IMR-90 (cell line): ENCODE results near the gene CASZ1. TPM values are rescaled to one million over a fixed set of nuclear protein-coding genes. Genes with fewer than 3 reads are reported as not detected.

ENCODE experiments used
- ATAC-seq: fragments of 200-7000 bp; cut with Tn5 transposase; 2 replicates; pipeline ENCODE4 v1.9.1; 2020; ENCODE audit warnings: low read depth, mild to moderate bottlenecking, moderate library complexity
- BruUV-seq: library from RNA; stranded (reverse); fragments of 400-500 nt; replicated peaks from 2 replicates; lab custom pipeline; 2021; lab: Mats Ljungman, UMichigan
- CTCF ChIA-PET: fragments of 300-600 bp; formaldehyde crosslinking; extraction: SDS; loops from one replicate; lab custom pipeline; 2021; ENCODE audit warnings: antibody characterized with exemption; lab: Yijun Ruan, JAX
- POLR2A ChIA-PET: fragments of 300-600 bp; sonication (Branson Sonifier 250); formaldehyde crosslinking; loops from one replicate; lab custom pipeline; 2022; ENCODE audit warnings: antibody characterized with exemption; ENCODE audit not compliant: unreplicated experiment; lab: Charles Lee
- DNase-seq: peaks from one replicate; pipeline ENCODE4 v3.0.0; 2013
- H2AFZ ChIP-seq: replicated peaks from 2 replicates; pipeline ENCODE3; 2013; ENCODE audit warnings: low read length, mild to moderate bottlenecking; ENCODE audit not compliant: poor library complexity
- H2AK5ac ChIP-seq: 2 replicates; pipeline ENCODE4 v1.6.1; 2013; ENCODE audit warnings: low read depth, low read length, inconsistent platforms
- H2AK9ac ChIP-seq: replicated peaks from 2 replicates; pipeline ENCODE3; 2013; ENCODE audit warnings: mild to moderate bottlenecking, low read depth, low read length, moderate library complexity; ENCODE audit not compliant: poor library complexity
- H2BK120ac ChIP-seq: 2 replicates; pipeline ENCODE4 v1.6.1; 2013; ENCODE audit warnings: low read depth, low read length, inconsistent platforms
- H2BK15ac ChIP-seq: 3 replicates; pipeline ENCODE4 v1.6.1; 2013; ENCODE audit warnings: low read depth, low read length, inconsistent platforms
- H2BK20ac ChIP-seq: 2 replicates; pipeline ENCODE4 v1.6.1; 2013; ENCODE audit warnings: low read depth, mild to moderate bottlenecking, inconsistent platforms, low read length, moderate library complexity
- H2BK5ac ChIP-seq: 2 replicates; pipeline ENCODE4 v1.6.1; 2013; ENCODE audit warnings: mild to moderate bottlenecking, low read depth, low read length, inconsistent platforms; ENCODE audit not compliant: poor library complexity, severe bottlenecking
- H3K14ac ChIP-seq: replicated peaks from 2 replicates; pipeline ENCODE4 v1.6.1; 2013; ENCODE audit warnings: low read depth, low read length, inconsistent platforms
- H3K18ac ChIP-seq: 2 replicates; pipeline ENCODE4 v1.6.1; 2013; ENCODE audit warnings: low read depth, low read length, control low read depth
- H3K23ac ChIP-seq: 2 replicates; pipeline ENCODE4 v1.6.1; 2013; ENCODE audit warnings: low read depth, low read length, inconsistent platforms
- H3K27ac ChIP-seq: 2 replicates; pipeline ENCODE4 v1.5.1; 2013; ENCODE audit warnings: mild to moderate bottlenecking, control low read depth, low read length; ENCODE audit not compliant: insufficient read depth
- H3K27me3 ChIP-seq: 2 replicates; pipeline ENCODE4 v1.6.1; 2013; ENCODE audit warnings: low read length; ENCODE audit not compliant: control insufficient read depth, insufficient read depth
- H3K36me3 ChIP-seq: 2 replicates; pipeline ENCODE4 v1.6.1; 2013; ENCODE audit warnings: low read length, mixed read lengths; ENCODE audit not compliant: control insufficient read depth, insufficient read depth
- H3K4ac ChIP-seq: 2 replicates; pipeline ENCODE4 v1.6.1; 2013; ENCODE audit warnings: low read depth, low read length, inconsistent platforms
- H3K4me1 ChIP-seq: 2 replicates; pipeline ENCODE4 v1.6.1; 2013; ENCODE audit warnings: low read length, mixed read lengths; ENCODE audit not compliant: control insufficient read depth, insufficient read depth
- H3K4me2 ChIP-seq: 2 replicates; pipeline ENCODE4 v1.6.1; 2013; ENCODE audit warnings: low read depth, mild to moderate bottlenecking, control low read depth, low read length, moderate library complexity
- H3K4me3 ChIP-seq: 2 replicates; pipeline ENCODE4 v1.5.1; 2013; ENCODE audit warnings: low read depth, mild to moderate bottlenecking, control low read depth, low read length, moderate library complexity; ENCODE audit not compliant: insufficient read depth
- H3K56ac ChIP-seq: 2 replicates; pipeline ENCODE4 v1.6.1; 2013; ENCODE audit warnings: low read length, inconsistent platforms; ENCODE audit not compliant: insufficient read depth; ENCODE audit errors: extremely low read depth
- H3K79me1 ChIP-seq, 2 experiments: 2 replicates each; pipeline ENCODE4 v1.6.1; 2013; ENCODE audit warnings: low read length in 2 of 2, inconsistent platforms in 1 of 2, low read depth in 1 of 2
- H3K9ac ChIP-seq: 2 replicates; pipeline ENCODE4 v1.6.1; 2013; ENCODE audit warnings: low read depth, low read length, control low read depth
- H3K9me1 ChIP-seq: 2 replicates; pipeline ENCODE4 v1.6.1; 2013; ENCODE audit warnings: low read length, inconsistent platforms; ENCODE audit not compliant: insufficient read depth
- H3K9me3 ChIP-seq: 2 replicates; pipeline ENCODE4 v1.6.1; 2013; ENCODE audit warnings: low read length; ENCODE audit not compliant: control insufficient read depth, insufficient read depth
- H4K20me1 ChIP-seq: 2 replicates; pipeline ENCODE4 v1.6.1; 2013; ENCODE audit warnings: low read length, inconsistent platforms; ENCODE audit not compliant: insufficient read depth
- H4K5ac ChIP-seq: 2 replicates; pipeline ENCODE4 v1.6.1; 2013; ENCODE audit warnings: mild to moderate bottlenecking, low read depth, low read length, control low read depth
- H4K8ac ChIP-seq, 2 experiments: 2 replicates each; pipeline ENCODE4 v1.6.1; 2013; ENCODE audit warnings: low read depth in 2 of 2, low read length in 2 of 2, control low read depth in 1 of 2, inconsistent platforms in 1 of 2
- H4K91ac ChIP-seq: 2 replicates; pipeline ENCODE4 v1.6.1; 2013; ENCODE audit warnings: low read depth, low read length, inconsistent platforms; ENCODE audit not compliant: insufficient read depth
- BHLHE40 ChIP-seq: fragments of 150-350 bp; IDR thresholded peaks from 2 replicates; pipeline ENCODE4 v1.6.1; 2016; ENCODE audit warnings: mild to moderate bottlenecking, low read depth, low read length
- CEBPB ChIP-seq: IDR thresholded peaks from 2 replicates; pipeline ENCODE4 v1.6.1; 2012; ENCODE audit warnings: low read depth, low read length, improper control_type of control experiment
- CHD1 ChIP-seq: IDR thresholded peaks from 2 replicates; pipeline ENCODE4 v1.6.1; 2012; ENCODE audit warnings: low read depth, low read length, improper control_type of control experiment
- ELK1 ChIP-seq: fragments of 150-350 bp; IDR thresholded peaks from 2 replicates; pipeline ENCODE4 v1.6.1; 2016; ENCODE audit warnings: low read depth, mild to moderate bottlenecking, low read length, moderate library complexity, borderline replicate concordance
- FOS ChIP-seq: fragments of 150-350 bp; IDR thresholded peaks from 2 replicates; pipeline ENCODE4 v1.6.1; 2016; ENCODE audit warnings: low read depth, low read length
- MAFK ChIP-seq: IDR thresholded peaks from 2 replicates; pipeline ENCODE4 v1.6.1; 2012; ENCODE audit warnings: low read depth, low read length, improper control_type of control experiment
- MAZ ChIP-seq: IDR thresholded peaks from 2 replicates; pipeline ENCODE4 v1.6.1; 2012; ENCODE audit warnings: low read depth, mild to moderate bottlenecking, low read length, improper control_type of control experiment, moderate library complexity, borderline replicate concordance
- MXI1 ChIP-seq: IDR thresholded peaks from 2 replicates; pipeline ENCODE4 v1.6.1; 2012; ENCODE audit warnings: low read depth, mild to moderate bottlenecking, low read length, moderate library complexity, borderline replicate concordance
- NFE2L2 ChIP-seq: fragments of 150-350 bp; IDR thresholded peaks from 2 replicates; pipeline ENCODE4 v1.6.1; 2016; ENCODE audit warnings: low read depth, mild to moderate bottlenecking, low read length
- POLR2A ChIP-seq: IDR thresholded peaks from 2 replicates; pipeline ENCODE4 v1.6.1; 2012; ENCODE audit warnings: mild to moderate bottlenecking, low read depth, low read length
- RAD21 ChIP-seq: IDR thresholded peaks from 2 replicates; pipeline ENCODE4 v1.6.1; 2012; ENCODE audit warnings: low read length, improper control_type of control experiment
- RCOR1 ChIP-seq: IDR thresholded peaks from 2 replicates; pipeline ENCODE4 v1.6.1; 2012; ENCODE audit warnings: mild to moderate bottlenecking, low read length, improper control_type of control experiment; ENCODE audit not compliant: insufficient replicate concordance
- RFX5 ChIP-seq: IDR thresholded peaks from 2 replicates; pipeline ENCODE4 v1.8.0; 2012; ENCODE audit warnings: low read depth, mild to moderate bottlenecking, low read length, moderate library complexity
- SMC3 ChIP-seq: fragments of 150-350 bp; IDR thresholded peaks from 2 replicates; pipeline ENCODE4 v1.6.1; 2016; ENCODE audit warnings: low read depth, mild to moderate bottlenecking, antibody characterized with exemption, low read length, moderate library complexity
- WGBS, 2 experiments: methylation state at CpG; one replicate each; pipeline versions ENCODE4 v1.1.5 to v1.1.7; 2013; ENCODE audit warnings: missing lambda C conversion rate in 2 of 2; ENCODE audit not compliant: insufficient read length in 1 of 2; ENCODE audit errors: extremely low coverage in 2 of 2; 5-methylcytosine and 5-hydroxymethylcytosine counted together
- dilution Hi-C: fragments of 300-500 bp; cut with HindIII; formaldehyde crosslinking; loops from one replicate; pipeline ENCODE4 v1.14.3; 2018; ENCODE audit warnings: low sequenced_read_pairs; ENCODE audit not compliant: unreplicated experiment
- in situ Hi-C: fragments of 300-500 bp; cut with MboI; formaldehyde crosslinking; loops from 3 replicates; pipeline ENCODE4 v1.14.3; 2019; ENCODE audit warnings: low sequenced_read_pairs, inconsistent platforms, mixed read lengths
- intact Hi-C: fragments of 100-400 bp; cut with micrococcal nuclease; formaldehyde crosslinking; loops from 2 replicates; pipeline ENCODE4 v1.10.0; 2022
- polyA plus RNA-seq, 3 experiments: library from polyadenylated mRNA; depleted of rRNA; stranded (reverse); fragments of >200 nt; gene quantifications; 2 replicates each; pipeline ENCODE4 v1.2.3, GENCODE V29; 2012; ENCODE audit warnings: low replicate concordance in 1 of 3
- total RNA-seq: library from RNA; depleted of rRNA; stranded (reverse); fragments of >200 nt; gene quantifications from 2 replicates; pipeline ENCODE4 v1.2.3, GENCODE V29; 2012
- TF ChIP-seq, protein P1 (sequence below): fragments of 150-350 bp; IDR thresholded peaks from 2 replicates; pipeline ENCODE4 v1.6.1; 2017; ENCODE audit warnings: mild to moderate bottlenecking, antibody characterized with exemption, low read length, low read depth

CASZ1 gene
- total and polyA plus RNA-seq, 2 of the 4 experiments (the other 2 are of a cell fraction), result 0.18 to 0.24 TPM

DNA sequence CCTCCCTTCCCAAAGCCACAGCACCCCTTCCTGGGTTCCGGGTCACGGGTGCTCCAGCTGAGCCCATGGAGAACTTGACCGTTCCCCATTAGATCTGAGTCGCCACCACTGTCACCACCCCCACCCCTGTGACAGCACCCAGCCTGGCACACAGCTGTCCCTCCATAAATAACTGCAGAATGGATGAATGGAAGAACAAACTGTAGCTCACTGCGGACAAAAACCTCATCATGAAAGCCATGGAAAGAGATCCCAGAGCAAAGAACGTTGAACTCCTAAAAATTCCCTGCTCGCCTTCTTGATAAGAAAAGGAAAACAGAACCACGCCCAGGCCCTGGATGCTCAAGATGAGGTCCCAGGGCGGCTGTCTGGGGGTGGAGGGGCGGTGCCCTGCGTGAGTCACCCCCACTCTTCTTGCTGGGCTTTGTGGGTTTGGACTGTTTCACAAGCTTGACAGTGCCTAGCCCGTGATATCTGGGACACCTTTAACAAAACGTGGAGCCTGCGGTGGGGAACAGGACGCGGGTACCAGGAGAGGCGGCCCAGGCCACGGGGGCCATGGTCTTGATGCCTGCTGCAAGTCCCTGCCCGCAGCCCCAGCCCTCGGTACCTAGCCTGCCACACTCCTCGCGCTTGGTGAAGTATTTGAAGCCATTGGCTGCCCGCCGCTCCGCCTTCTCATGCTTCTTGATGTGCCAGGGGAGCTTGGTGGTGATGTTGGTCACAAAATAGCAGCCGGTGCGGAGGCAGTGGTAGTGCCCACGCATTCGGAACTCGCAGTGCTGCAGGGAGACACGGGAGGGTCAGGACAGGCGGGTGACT lies 151.9 kb downstream of the CASZ1 start:
- no peak overlapping the region for H3K18ac ChIP-seq
- no peak overlapping the region for H2AFZ ChIP-seq
- H3K9me3 ChIP-seq, result no peaks in the 10 kb centered on the region
- no peaks in the 10 kb centered on the region for H4K20me1 ChIP-seq
- H2AK5ac ChIP-seq, result no peak overlapping the region
- H3K27ac ChIP-seq, result no peak overlapping the region
- no peaks in the 10 kb centered on the region for H3K79me1 ChIP-seq
- 91% methylated on average over 7 of the region's 32 CpGs; no CpG with 5 or more reads in 1 of the 2 experiments for WGBS, 2 experiments
- peak; percentile 10 for DNase-seq
- no peak overlapping the region for H3K4me3 ChIP-seq
- no peaks in the 10 kb centered on the region; the same call in 1 of the 2 replicates for H3K27me3 ChIP-seq
- no peaks in the 10 kb centered on the region for H3K36me3 ChIP-seq
- no peak overlapping the region for H3K4me2 ChIP-seq
- no peak overlapping the region for H3K23ac ChIP-seq
- intact Hi-C loops (no loop called here), in situ Hi-C loops (no loop called here), dilution Hi-C loops (no loop called here)
- BruUV-seq, result no TSS peak
- H4K5ac ChIP-seq, result no peak overlapping the region
- no peak overlapping the region for H2BK20ac ChIP-seq
- no peak overlapping the region for H4K91ac ChIP-seq
- no peak overlapping the region for H2AK9ac ChIP-seq
- H2BK120ac ChIP-seq, result no peak overlapping the region
- H4K8ac ChIP-seq, result no peak overlapping the region
- H2BK15ac ChIP-seq, result no peak overlapping the region
- no peak overlapping the region for H3K4ac ChIP-seq
- ChIA-PET POLR2A (no interaction called here), CTCF (no interaction called here)
- no peak overlapping the region for H3K14ac ChIP-seq
- H3K9ac ChIP-seq, result no peak overlapping the region
- no peak overlapping the region for H2BK5ac ChIP-seq
- no peak for ATAC-seq
- no peak overlapping the region for H3K56ac ChIP-seq
- no peaks in the 10 kb centered on the region for H3K4me1 ChIP-seq
- 0 out of 2 replicates have a peak, but pooled peaks cover 3% of the 10 kb centered on the region for H3K9me1 ChIP-seq
- no peak for TF ChIP-seq CEBPB
- TF ChIP-seq SMC3, result no peak
- no peak for TF ChIP-seq RCOR1
- TF ChIP-seq MAFK, result no peak
- TF ChIP-seq, protein P1, sequence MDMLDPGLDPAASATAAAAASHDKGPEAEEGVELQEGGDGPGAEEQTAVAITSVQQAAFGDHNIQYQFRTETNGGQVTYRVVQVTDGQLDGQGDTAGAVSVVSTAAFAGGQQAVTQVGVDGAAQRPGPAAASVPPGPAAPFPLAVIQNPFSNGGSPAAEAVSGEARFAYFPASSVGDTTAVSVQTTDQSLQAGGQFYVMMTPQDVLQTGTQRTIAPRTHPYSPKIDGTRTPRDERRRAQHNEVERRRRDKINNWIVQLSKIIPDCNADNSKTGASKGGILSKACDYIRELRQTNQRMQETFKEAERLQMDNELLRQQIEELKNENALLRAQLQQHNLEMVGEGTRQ, result no peak
- TF ChIP-seq BHLHE40, result no peak
- no peak for TF ChIP-seq POLR2A
- no peak for TF ChIP-seq MAZ
- no peak for TF ChIP-seq RFX5
- no peak for TF ChIP-seq MXI1
- no peak for TF ChIP-seq NFE2L2
- TF ChIP-seq FOS, result no peak
- no peak for TF ChIP-seq RAD21
- no peak for TF ChIP-seq ELK1
- no peak for TF ChIP-seq CHD1
